A549 (cell line): ENCODE results near the gene HSPG2.

Experiments
- CHD2 ChIP-seq: fragments of 150-350 bp; IDR thresholded peaks from 2 replicates; pipeline ENCODE4 v1.6.1; 2014; ENCODE audit warnings: low read length; ENCODE audit not compliant: partially characterized antibody
- CTCF ChIP-seq: fragments of >200 bp; sonication (Bioruptor Twin); formaldehyde crosslinking; IDR thresholded peaks from 3 replicates; pipeline ENCODE4 v1.5.1; 2016
- HDAC2 ChIP-seq: fragments of 200-600 bp; sonication (generic); IDR thresholded peaks from 2 replicates; pipeline ENCODE4 v1.6.1; 2016
- MAFK ChIP-seq: fragments of 450-650 bp; IDR thresholded peaks from 2 replicates; pipeline ENCODE4 v1.6.1; 2014; ENCODE audit not compliant: partially characterized antibody
- MAZ ChIP-seq: fragments of 150-350 bp; IDR thresholded peaks from 2 replicates; pipeline ENCODE4 v1.6.1; 2014; ENCODE audit warnings: antibody characterized with exemption, low read depth, low read length, borderline replicate concordance

GRCh38 chr1:21857142-21857839 lies 79.8 kb downstream of the HSPG2 start:
- TF ChIP-seq MAFK (no peak), MAZ (no peak), CHD2 (no peak), CTCF (no peak), HDAC2 (no peak)
